Cortex of kidney (tissue), 1 donor: ENCODE results near the gene SRBD1.

ENCODE experiments used
- DNase-seq: peaks from one replicate; lab custom pipeline; 2025; lab: John Stamatoyannopoulos, UW

The SRBD1 gene

DNA sequence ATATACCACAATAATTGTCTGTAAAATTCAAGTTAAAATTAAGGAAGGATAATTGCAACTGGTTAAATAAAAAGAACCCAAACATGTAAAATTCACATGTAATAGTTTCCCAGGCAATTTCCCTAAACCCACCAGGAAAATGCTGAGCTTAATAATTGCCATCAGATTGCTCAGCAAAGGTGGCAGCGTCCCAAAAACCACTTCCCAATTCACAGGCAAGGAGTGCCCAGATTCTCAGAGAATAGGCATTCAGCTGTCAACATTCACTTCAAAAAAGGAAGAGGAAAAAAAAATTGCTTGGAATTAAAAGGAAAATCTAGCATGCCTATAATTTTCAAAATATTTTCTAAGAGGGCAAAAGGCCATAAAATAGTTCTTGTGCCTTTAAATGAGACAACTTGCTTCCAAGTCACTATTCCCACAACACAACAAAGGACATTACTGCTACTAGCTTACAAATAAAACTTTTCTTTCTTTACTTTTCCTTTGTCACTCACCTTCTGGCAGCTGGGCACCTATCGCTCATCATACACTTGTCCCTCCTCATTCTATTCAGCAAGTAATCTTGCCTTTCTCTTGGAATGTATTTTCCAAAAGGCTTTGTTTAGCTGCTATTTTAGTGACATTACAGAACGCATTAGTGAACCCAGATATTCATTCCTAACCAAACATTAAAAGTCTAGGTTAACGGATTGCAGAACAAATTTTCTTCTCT, 15.2 kb downstream of the SRBD1 start:
- DNase-seq, result no peak

GRCh38 chr2:45591073-45591472, 20.0 kb downstream of the SRBD1 start:
- DNase-seq, result no peak

DNA sequence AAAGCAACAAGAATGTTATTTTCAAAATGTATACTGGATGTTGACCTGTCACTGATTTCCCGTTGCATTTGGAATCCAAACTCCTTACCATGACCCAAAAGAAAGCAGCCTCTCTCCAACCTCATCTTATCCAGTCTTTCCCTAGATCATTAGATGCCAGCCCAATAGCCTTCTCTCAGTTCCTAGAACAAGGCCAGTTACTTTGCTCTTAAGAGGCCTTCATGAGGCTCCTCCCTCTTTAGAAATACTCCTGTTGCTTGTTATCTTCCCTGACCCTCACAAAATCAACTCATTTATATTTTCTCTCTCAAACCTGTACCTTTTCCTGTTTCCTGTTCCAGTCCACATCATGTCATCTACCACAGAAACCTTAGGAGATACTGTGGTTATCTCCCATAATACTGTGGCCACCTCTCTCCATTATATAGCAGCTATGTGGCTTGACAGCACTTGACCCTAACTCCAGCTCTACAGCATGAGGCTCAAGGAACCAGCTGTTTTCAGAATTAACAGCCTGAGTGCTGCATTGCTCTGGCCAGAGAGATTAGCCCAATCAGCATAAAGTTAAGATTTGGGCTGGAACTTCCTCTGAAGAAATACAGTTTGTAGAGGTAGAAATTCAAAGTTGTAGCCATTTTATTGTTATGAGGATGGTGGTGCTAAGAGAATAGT, 22.8 kb downstream of the SRBD1 start:
- DNase-seq, result no peak

DNA sequence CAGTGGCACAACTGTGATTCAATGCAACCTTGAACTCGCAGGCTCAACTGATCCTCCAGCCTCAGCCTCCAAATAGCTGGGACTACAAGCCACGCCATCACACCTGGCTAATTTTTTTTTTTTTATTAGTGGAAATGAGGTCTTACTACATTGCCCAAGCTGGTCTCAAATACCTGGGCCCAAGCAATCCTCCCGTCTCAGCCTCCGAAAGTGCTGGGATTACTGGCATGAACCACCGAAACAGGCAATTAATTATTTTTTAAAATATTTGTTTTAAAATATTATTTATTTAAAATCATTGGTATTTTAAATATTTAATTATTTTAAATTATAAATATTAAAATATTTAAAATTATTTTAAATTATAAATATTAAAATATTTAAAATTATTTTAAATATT, 24.5 kb downstream of the SRBD1 start:
- DNase-seq, result no peak

DNA sequence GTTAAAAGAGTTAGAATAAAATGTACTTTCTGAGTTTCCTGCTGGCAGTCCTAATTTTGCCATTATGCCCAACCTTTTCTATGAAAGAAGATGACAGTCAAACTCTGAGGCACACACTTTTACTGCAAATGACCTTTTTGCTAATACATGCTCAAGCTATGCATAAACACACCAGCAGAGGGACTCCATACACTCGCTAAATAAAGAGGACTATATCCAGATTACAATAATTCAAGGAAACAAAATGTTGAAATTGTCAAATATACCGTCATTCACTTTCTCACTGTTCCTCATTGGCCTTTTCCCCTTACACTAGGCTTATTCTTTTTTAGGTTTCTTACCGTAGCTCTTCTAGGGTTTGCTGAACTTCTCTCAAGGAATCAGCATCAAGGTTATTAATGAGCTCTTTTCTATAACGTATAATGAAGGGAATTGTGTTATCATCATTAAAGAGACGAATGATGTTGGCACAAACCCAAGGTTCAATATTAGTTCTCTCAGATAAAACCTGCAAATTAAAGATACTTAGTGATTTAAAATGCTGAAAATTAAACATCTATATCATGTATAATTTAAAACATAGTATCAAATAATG, 25.7 kb downstream of the SRBD1 start:
- DNase-seq, result no peak

DNA sequence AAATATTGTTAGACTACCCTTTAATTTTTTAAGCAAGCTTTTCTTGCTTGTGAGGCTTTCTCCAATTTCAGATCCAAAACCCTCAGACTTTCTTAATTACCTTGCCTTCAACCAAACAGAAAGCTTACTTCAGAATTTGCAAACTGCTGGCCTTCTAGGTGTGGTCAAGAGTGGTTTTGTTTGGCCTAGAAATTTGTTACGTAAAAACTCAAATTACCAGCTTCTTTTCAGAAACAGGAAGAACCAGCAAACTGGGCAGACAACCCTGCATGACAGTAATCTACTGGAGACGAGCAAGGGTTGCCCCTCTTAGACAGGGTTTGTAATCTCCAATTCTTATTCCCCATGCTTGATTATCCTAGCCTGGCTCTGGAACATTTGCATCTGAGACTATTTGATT, 27.1 kb downstream of the SRBD1 start:
- DNase-seq, result no peak

DNA sequence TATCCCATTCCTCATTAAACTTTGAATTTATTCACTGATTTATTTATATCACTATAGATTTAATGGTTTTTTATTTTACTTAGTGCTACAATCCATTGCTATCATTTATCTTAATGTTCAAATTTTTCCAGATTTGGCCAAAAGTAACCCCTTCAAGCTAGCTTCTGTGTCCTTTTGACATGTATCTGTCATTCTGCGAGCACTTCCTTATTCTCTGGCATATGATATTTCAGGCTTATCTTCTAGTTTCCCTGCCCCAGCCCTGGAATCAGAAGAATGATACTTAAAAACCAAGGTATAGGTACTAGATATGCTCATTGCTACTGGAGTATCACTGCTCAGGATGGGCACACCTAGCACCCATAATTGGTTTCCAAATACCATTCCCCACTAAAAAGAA, 28.5 kb downstream of the SRBD1 start:
- DNase-seq, result no peak

DNA sequence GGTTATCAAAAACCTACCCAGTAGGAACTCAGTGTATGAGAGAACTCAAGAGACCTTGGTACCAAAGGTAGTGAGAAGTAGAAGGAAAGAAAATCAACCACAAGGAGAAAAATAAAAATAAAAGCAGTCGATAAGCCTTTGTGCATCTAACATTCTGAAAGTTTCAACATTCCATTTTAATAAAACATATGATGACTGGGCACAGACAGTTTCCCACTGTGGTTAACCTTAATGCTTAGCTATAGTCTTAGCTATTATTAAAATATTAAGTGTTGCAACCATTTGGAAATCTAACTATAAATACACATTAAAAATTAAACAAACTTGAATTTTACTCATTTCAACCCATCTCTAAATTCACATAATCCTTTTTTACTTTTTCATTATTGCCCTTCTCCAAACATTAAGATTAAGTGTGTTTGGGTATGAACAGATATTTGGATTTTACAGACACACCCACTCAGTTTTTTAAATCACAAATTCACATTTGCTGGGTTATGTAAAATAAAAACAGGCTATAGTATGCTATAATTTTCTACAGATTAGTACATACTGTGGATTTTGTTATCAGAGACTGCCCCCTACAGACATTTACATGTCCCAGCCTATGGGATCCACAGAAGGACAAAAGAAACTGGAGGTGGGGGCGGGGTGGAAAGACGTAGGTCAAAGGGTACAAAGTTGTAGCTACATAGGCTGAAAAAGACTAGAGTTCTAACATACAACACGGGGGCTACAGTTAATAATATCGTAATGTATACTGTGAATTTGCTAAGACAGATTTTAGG, 32.8 kb downstream of the SRBD1 start:
- DNase-seq, result no peak

- DNase-seq, result no peak
Observed at GRCh38 chr2:45577441-45577840, 33.6 kb downstream of the SRBD1 start.

DNA sequence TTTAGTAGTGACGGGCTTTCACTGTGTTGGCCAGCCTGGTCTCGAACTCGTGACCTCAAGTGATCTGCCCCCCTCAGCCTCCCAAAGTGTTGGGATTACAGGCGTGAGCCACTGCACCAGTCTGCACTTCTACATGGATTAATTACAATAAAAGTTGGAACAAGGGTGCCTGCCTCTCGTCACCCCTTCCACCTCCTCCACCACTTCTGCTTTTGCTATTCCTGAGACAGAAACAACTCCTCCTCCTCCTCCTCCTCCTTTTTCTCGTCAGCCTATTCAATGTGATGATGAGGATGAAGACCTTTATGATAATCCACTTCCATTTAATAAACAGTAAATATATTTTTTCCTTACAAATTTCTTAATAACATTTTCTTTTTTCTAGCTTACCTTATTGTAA, 35.2 kb downstream of the SRBD1 start:
- no peak for DNase-seq

GRCh38 chr2:45572979-45573378, 38.1 kb downstream of the SRBD1 start:
- DNase-seq, result no peak

DNA sequence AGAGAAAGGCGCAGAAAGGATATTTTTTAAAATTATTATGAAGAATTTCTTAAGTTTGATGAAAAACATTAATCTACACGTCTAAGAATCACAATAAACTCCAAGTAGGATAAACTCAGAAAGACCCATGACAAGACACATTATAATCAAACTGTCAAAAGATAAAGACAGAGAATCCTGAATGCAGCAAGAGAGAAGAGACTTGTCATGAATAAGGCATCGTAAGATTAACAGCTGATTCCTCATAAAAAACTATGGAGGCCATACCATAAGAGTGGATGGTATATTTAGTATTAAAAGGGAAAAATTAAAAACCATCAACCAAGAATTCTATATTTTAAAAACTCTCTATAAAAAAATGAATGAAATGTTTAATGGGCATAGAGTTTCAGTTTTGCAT, 39.1 kb downstream of the SRBD1 start:
- no peak for DNase-seq

- no peak for DNase-seq
Observed at GRCh38 chr2:45570671-45571334, 40.3 kb downstream of the SRBD1 start.

GRCh38 chr2:45568935-45569334, 42.1 kb downstream of the SRBD1 start:
- DNase-seq, result no peak

GRCh38 chr2:45567974-45568789, 42.9 kb downstream of the SRBD1 start:
- no peak for DNase-seq

- DNase-seq, result no peak
Observed at GRCh38 chr2:45567288-45567963, 43.6 kb downstream of the SRBD1 start.

GRCh38 chr2:45559436-45559835, 51.6 kb downstream of the SRBD1 start:
- DNase-seq, result no peak

DNA sequence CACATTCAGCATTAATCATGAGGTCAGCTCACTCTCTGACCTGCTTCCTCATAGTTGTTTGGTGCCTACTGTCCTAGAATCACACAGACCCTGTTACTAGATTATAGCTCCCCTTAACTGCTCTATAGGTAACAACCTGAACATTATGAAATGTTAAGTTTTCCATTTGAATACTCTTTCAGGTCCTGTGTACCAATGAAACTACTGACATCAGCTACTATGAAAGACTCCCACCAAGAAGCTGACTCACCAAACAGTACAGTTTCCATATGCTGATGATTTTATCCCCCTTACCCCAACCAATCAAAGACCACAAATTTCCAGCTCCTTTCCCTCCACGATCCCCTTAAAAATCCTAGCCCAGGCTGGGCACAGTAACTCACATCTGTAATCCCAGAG, 56.3 kb downstream of the SRBD1 start:
- DNase-seq, result no peak

- no peak for DNase-seq
Observed at GRCh38 chr2:45554073-45554741, 56.9 kb downstream of the SRBD1 start.

- DNase-seq, result no peak
Observed at GRCh38 chr2:45551862-45552261, 59.2 kb downstream of the SRBD1 start.
